ENCODE results near the gene PPP1R37. TPM values are rescaled to one million over a fixed set of nuclear protein-coding genes. Genes with fewer than 3 reads are reported as not detected.

The PPP1R37 gene
- total RNA-seq, 2 donors from 2014 or later = 21.7 to 22.9 TPM

GRCh38 chr19:45144431-45145269 lies 51.7 kb downstream of the PPP1R37 start:
- Histone ChIP-seq H3K4me3 (no peak overlapping the region), H3K9me3 (no peaks in the 10 kb centered on the region), H3K27ac (no peak overlapping the region), H3K4me1 (no peaks in the 10 kb centered on the region), H3K36me3 (peaks cover 40% of the 10 kb centered on the region), H3K27me3 (no peaks in the 10 kb centered on the region)
- DNase-seq (ENCODE audit: low spot score) = no peak
- no peak for TF ChIP-seq CTCF (IDR thresholded peaks at IDR 0.05)

GRCh38 chr19:45145270-45146189 lies 52.6 kb downstream of the PPP1R37 start:
- Histone ChIP-seq H3K4me1 (no peaks in the 10 kb centered on the region), H3K4me3 (no peak overlapping the region), H3K9me3 (no peaks in the 10 kb centered on the region), H3K27ac (no peak overlapping the region), H3K27me3 (no peaks in the 10 kb centered on the region), H3K36me3 (peaks cover 40% of the 10 kb centered on the region)
- DNase-seq (ENCODE audit: low spot score) = no peak
- TF ChIP-seq CTCF (IDR thresholded peaks at IDR 0.05) = no peak

- H3K36me3 ChIP-seq = peaks cover 34% of the 10 kb centered on the region
Measured at GRCh38 chr19:45146251-45146650, 53.3 kb downstream of the PPP1R37 start.

GRCh38 chr19:45146741-45147205 lies 53.8 kb downstream of the PPP1R37 start:
- no peak overlapping the region for H3K27ac ChIP-seq
- peaks cover 0 to 3% of the 10 kb centered on the region in 2 donors for H3K27me3 ChIP-seq
- no peak overlapping the region for H3K4me3 ChIP-seq
- H3K4me1 ChIP-seq = peaks cover 0 to 1% of the 10 kb centered on the region in 2 donors
- no peak for TF ChIP-seq CTCF (IDR thresholded peaks at IDR 0.05)
- H3K9me3 ChIP-seq = no peaks in the 10 kb centered on the region
- no peak for DNase-seq (ENCODE audit: low spot score)
- peaks cover 29% of the 10 kb centered on the region for H3K36me3 ChIP-seq

More at GRCh38 chr19:45146251-45146650, 53.3 kb downstream of the PPP1R37 start:
- no peaks in the 10 kb centered on the region for H3K27me3 ChIP-seq
- no peak overlapping the region for H3K27ac ChIP-seq
- DNase-seq (ENCODE audit: low spot score) = no peak
- TF ChIP-seq CTCF (IDR thresholded peaks at IDR 0.05) = no peak
- H3K4me3 ChIP-seq = no peak overlapping the region
- H3K9me3 ChIP-seq = no peaks in the 10 kb centered on the region
- no peaks in the 10 kb centered on the region for H3K4me1 ChIP-seq

GRCh38 chr19:45147835-45148676 lies 55.1 kb downstream of the PPP1R37 start:
- no peak overlapping the region for H3K27ac ChIP-seq
- peaks cover 22% of the 10 kb centered on the region for H3K36me3 ChIP-seq
- H3K9me3 ChIP-seq = no peaks in the 10 kb centered on the region
- no peak for DNase-seq (ENCODE audit: low spot score)
- H3K4me1 ChIP-seq = peaks cover 0 to 14% of the 10 kb centered on the region in 2 donors
- peaks cover 0 to 11% of the 10 kb centered on the region in 2 donors for H3K27me3 ChIP-seq
- no peak for TF ChIP-seq CTCF (IDR thresholded peaks at IDR 0.05)
- H3K4me3 ChIP-seq = no peak overlapping the region

Measured in right atrium auricular region (tissue), 2 donors.